GM12878 (cell line): ENCODE results near the gene ELMOD2. TPM values are rescaled to one million over a fixed set of nuclear protein-coding genes. Genes with fewer than 3 reads are reported as not detected.

ENCODE experiments used
- ATAC-seq: fragments of 200-7000 bp; cut with Tn5 transposase; 3 replicates; pipeline ENCODE4 v1.9.1; 2020; ENCODE audit warnings: mild to moderate bottlenecking, moderate library complexity
- BruUV-seq: library from RNA; stranded (reverse); fragments of 400-500 nt; replicated peaks from 2 replicates; lab custom pipeline; 2021; lab: Mats Ljungman, UMichigan
- CTCF ChIA-PET: fragments of 300-600 bp; sonication (Branson Sonifier 250); formaldehyde crosslinking; extraction: SDS; loops from one replicate; lab custom pipeline; 2021; ENCODE audit warnings: inconsistent platforms; lab: Yijun Ruan, JAX
- POLR2A ChIA-PET: fragments of 350-600 bp; formaldehyde crosslinking; extraction: SDS; loops from one replicate; lab custom pipeline; 2021; ENCODE audit warnings: inconsistent platforms; lab: Charles Lee
- RAD21 ChIA-PET: fragments of 300-600 bp; sonication (Branson Sonifier 250); formaldehyde crosslinking; loops from one replicate; lab custom pipeline; 2023; ENCODE audit warnings: antibody characterized with exemption; ENCODE audit not compliant: unreplicated experiment; lab: Charles Lee
- SMC1A ChIA-PET: fragments of 300-600 bp; sonication (Branson Sonifier 250); formaldehyde crosslinking; loops from one replicate; lab custom pipeline; 2023; ENCODE audit not compliant: unreplicated experiment, uncharacterized antibody; lab: Charles Lee
- DNase-seq: peaks from one replicate; pipeline ENCODE4 v3.0.0-alpha.2; 2011; ENCODE audit warnings: low read depth, low spot score
- FAIRE-seq: peaks from 3 replicates; lab custom pipeline; 2011; peaks lifted over from hg19 to GRCh38; lab: Jason Lieb, UNC
- H2AFZ ChIP-seq: 2 replicates; pipeline ENCODE4 v1.6.0; 2011; ENCODE audit warnings: low read depth, low read length, control low read depth; ENCODE audit not compliant: control insufficient read depth
- H3K27ac ChIP-seq: 2 replicates; pipeline ENCODE4 v1.5.1; 2011; ENCODE audit warnings: control low read depth; ENCODE audit not compliant: control insufficient read depth, insufficient read depth
- H3K27me3 ChIP-seq, 2 experiments: replicated peaks in 1 of 2; 2 replicates each; pipeline versions ENCODE4 v1.6.0 to v1.6.1; 2011; ENCODE audit warnings: low read length in 1 of 2; ENCODE audit not compliant: control insufficient read depth in 2 of 2, insufficient read depth in 2 of 2
- H3K36me3 ChIP-seq, 2 experiments: 2 replicates each; pipeline ENCODE4 v1.5.1; 2011; ENCODE audit warnings: low read length in 1 of 2; ENCODE audit not compliant: control insufficient read depth in 2 of 2, insufficient read depth in 2 of 2
- H3K4me1 ChIP-seq: 2 replicates; pipeline ENCODE4 v1.6.1; 2011; ENCODE audit warnings: mild to moderate bottlenecking, low read length, moderate library complexity, mixed read lengths; ENCODE audit not compliant: control insufficient read depth, insufficient read depth
- H3K4me2 ChIP-seq: 2 replicates; pipeline ENCODE4 v1.6.0; 2011; ENCODE audit warnings: control low read depth; ENCODE audit not compliant: control insufficient read depth, insufficient read depth
- H3K4me3 ChIP-seq: fragments of 200-600 bp; sonication (generic); 2 replicates; pipeline ENCODE4 v1.5.1; 2016
- H3K79me2 ChIP-seq: 2 replicates; pipeline ENCODE4 v1.6.0; 2011; ENCODE audit warnings: low read length; ENCODE audit not compliant: control insufficient read depth, insufficient read depth
- H3K9ac ChIP-seq: 2 replicates; pipeline ENCODE4 v1.8.0; 2011; ENCODE audit warnings: low read length, control low read depth, mixed read lengths; ENCODE audit not compliant: control insufficient read depth, insufficient read depth
- H3K9me3 ChIP-seq: replicated peaks from 3 replicates; pipeline ENCODE4 v1.5.1; 2011; ENCODE audit warnings: mild to moderate bottlenecking, low read length; ENCODE audit not compliant: control insufficient read depth, insufficient read depth
- H4K20me1 ChIP-seq: 2 replicates; pipeline ENCODE4 v1.6.0; 2011; ENCODE audit not compliant: control insufficient read depth, insufficient read depth
- ASH2L ChIP-seq: fragments of 300-600, 200-600 bp; sonication (generic); IDR thresholded peaks from 2 replicates; pipeline ENCODE4 v1.6.1; 2017; ENCODE audit warnings: low read depth, mild to moderate bottlenecking, borderline replicate concordance
- ATF2 ChIP-seq: IDR thresholded peaks from 2 replicates; pipeline ENCODE4 v1.6.1; 2012; ENCODE audit warnings: low read length, inconsistent platforms
- BCL3 ChIP-seq: IDR thresholded peaks from 2 replicates; pipeline ENCODE4 v1.6.1; 2011; ENCODE audit warnings: borderline replicate concordance, low read depth, mild to moderate bottlenecking, moderate library complexity, low read length; ENCODE audit not compliant: insufficient read depth, poor library complexity, severe bottlenecking
- CHD4 ChIP-seq: fragments of 200-600 bp; sonication (generic); IDR thresholded peaks from 2 replicates; pipeline ENCODE4 v1.6.1; 2016; ENCODE audit warnings: mild to moderate bottlenecking
- EP300 ChIP-seq, 2 experiments: fragments of 150-350 bp in 1 of 2; IDR thresholded peaks; 2 replicates each; pipeline ENCODE4 v1.6.1; 2011 to 2012; ENCODE audit warnings: low read depth in 2 of 2, low read length in 2 of 2, borderline replicate concordance in 1 of 2, improper control_type of control experiment in 1 of 2, inconsistent platforms in 1 of 2; ENCODE audit not compliant: control insufficient read depth in 1 of 2
- MAX ChIP-seq: IDR thresholded peaks from 2 replicates; pipeline ENCODE4 v1.6.1; 2012; ENCODE audit warnings: low read depth, low read length, improper control_type of control experiment
- MYC ChIP-seq: IDR thresholded peaks from 2 replicates; pipeline ENCODE4 v1.6.1; 2011; ENCODE audit warnings: mild to moderate bottlenecking, low read length, moderate library complexity, inconsistent platforms; ENCODE audit not compliant: insufficient read depth, insufficient replicate concordance, insufficient read length, severe bottlenecking
- NFXL1 ChIP-seq: fragments of 450-650 bp; IDR thresholded peaks from 2 replicates; pipeline ENCODE4 v1.6.1; 2017; ENCODE audit warnings: antibody characterized with exemption, mild to moderate bottlenecking, borderline replicate concordance
- NR2C1 ChIP-seq: fragments of 450-650 bp; IDR thresholded peaks from 2 replicates; pipeline ENCODE4 v1.6.1; 2017; ENCODE audit warnings: antibody characterized with exemption, mild to moderate bottlenecking, moderate library complexity
- NR2F1 ChIP-seq: fragments of 450-650 bp; conservative IDR thresholded peaks from 2 replicates; pipeline ENCODE4 v1.6.1; 2017; ENCODE audit warnings: mild to moderate bottlenecking
- RBBP5 ChIP-seq: fragments of 200-600 bp; sonication (generic); conservative IDR thresholded peaks from 2 replicates; pipeline ENCODE4 v1.6.1; 2016
- SKIL ChIP-seq: fragments of 450-650 bp; IDR thresholded peaks from 2 replicates; pipeline ENCODE4 v1.6.1; 2017; ENCODE audit warnings: mild to moderate bottlenecking, low read depth, inconsistent platforms; ENCODE audit not compliant: poor library complexity, severe bottlenecking
- SMAD5 ChIP-seq: IDR thresholded peaks from 2 replicates; pipeline ENCODE4 v1.6.1; 2016; ENCODE audit warnings: antibody characterized with exemption, low read depth
- TCF12 ChIP-seq: IDR thresholded peaks from 2 replicates; pipeline ENCODE4 v1.6.1; 2011; ENCODE audit warnings: low read depth, mild to moderate bottlenecking, low read length
- TCF7 ChIP-seq: IDR thresholded peaks from 2 replicates; pipeline ENCODE4 v1.6.1; 2014; ENCODE audit warnings: antibody characterized with exemption, borderline replicate concordance
- ZBTB4 ChIP-seq: fragments of 450-650 bp; formaldehyde crosslinking; IDR thresholded peaks from 2 replicates; pipeline ENCODE4 v1.4.0; 2022; ENCODE audit warnings: mild to moderate bottlenecking, moderate library complexity
- ZNF622 ChIP-seq: fragments of 450-650 bp; IDR thresholded peaks from 2 replicates; pipeline ENCODE4 v1.6.1; 2017; ENCODE audit warnings: mild to moderate bottlenecking, inconsistent platforms
- WGBS: methylation state at CpG from one replicate; pipeline ENCODE4 v1.1.6; 2016; ENCODE audit warnings: low lambda C conversion rate; ENCODE audit not compliant: insufficient replicate concordance, insufficient coverage; ENCODE audit errors: missing lambda C conversion rate; 5-methylcytosine and 5-hydroxymethylcytosine counted together
- in situ Hi-C: fragments of 300-500 bp; cut with MboI; formaldehyde crosslinking; loops from 9 replicates; pipeline ENCODE4 v1.14.3; 2018; ENCODE audit warnings: mixed read lengths
- intact Hi-C: fragments of 100-400 bp; cut with micrococcal nuclease; formaldehyde crosslinking; loops from one replicate; pipeline ENCODE4 v1.14.2; 2022; ENCODE audit not compliant: unreplicated experiment
- polyA plus RNA-seq, 11 experiments: library from polyadenylated mRNA; depleted of rRNA in 4 of 11; unstranded in 6 of 11; stranded (reverse) in 5 of 11; fragments of >200 nt; fragmentation: Nextera tagmentation in 4 of 11; fragmentation: Illumina TruSeq in 1 of 11; extraction: Ambion mirVana in 4 of 11; extraction: Trizol in 1 of 11; gene quantifications; 1 replicate in 1 of 11; 2 replicates in 10 of 11; pipeline versions ENCODE4 v1.2.1 to v1.2.3, GENCODE V29; 2011 to 2016; ENCODE audit warnings: inconsistent platforms in 2 of 11, missing spikeins in 2 of 11, low read depth in 1 of 11
- total RNA-seq, 4 experiments: library from RNA; depleted of rRNA in 3 of 4; stranded (reverse); fragments of >200 nt in 3 of 4; fragmentation: Illumina TruSeq in 1 of 4; extraction: Trizol in 1 of 4; gene quantifications; 2 replicates each; pipeline versions ENCODE4 v1.2.1 to v1.2.3, GENCODE V29; 2013 to 2021

ELMOD2 gene
- total and polyA plus RNA-seq, 10 of the 15 experiments (the other 5 are each of a cell fraction or from before 2014, with no cell fraction given): 6.5 to 16.7 (median 12.7) TPM

GRCh38 chr4:140584439-140584838 is 60.5 kb downstream of the ELMOD2 start:
- no peak overlapping the region for H3K9ac ChIP-seq
- no TSS peak for BruUV-seq
- ATAC-seq (no peak), FAIRE-seq (no peak), DNase-seq (no peak)
- H4K20me1 ChIP-seq: no peaks in the 10 kb centered on the region
- H3K36me3 ChIP-seq: no peaks in the 10 kb centered on the region
- RAD21 ChIA-PET: no interaction called here
- H3K4me3 ChIP-seq: no peak overlapping the region
- SMC1A ChIA-PET: interaction anchor here (1.1 kb wide), 1 partner anchor 28 kb away, joined by 4 read pairs; no protein-coding TSS in a partner anchor
- POLR2A ChIA-PET: no interaction called here
- H3K27me3 ChIP-seq: peaks cover 0 to 3% of the 10 kb centered on the region in 2 experiments; a peak in 2 of 4 replicates
- WGBS: 0% methylated on average over 1 of the region's 1 CpG
- CTCF ChIA-PET: no interaction called here
- no peaks in the 10 kb centered on the region for H3K4me1 ChIP-seq
- intact Hi-C loops (no loop called here), in situ Hi-C loops (no loop called here)
- H3K79me2 ChIP-seq: no peaks in the 10 kb centered on the region
- H3K4me2 ChIP-seq: no peak overlapping the region
- no peaks in the 10 kb centered on the region; the same call in 2 of the 3 replicates for H3K9me3 ChIP-seq
- H2AFZ ChIP-seq: no peak overlapping the region
- H3K27ac ChIP-seq: no peak overlapping the region
- TF ChIP-seq CHD4: no peak
- no peak for TF ChIP-seq EP300 (IDR thresholded peaks at IDR 0.05; ENCODE audit: borderline replicate concordance in 1 of 2, control insufficient read depth in 1 of 2, low read depth in 2 of 2, low read length in 2 of 2)
- no peak for TF ChIP-seq MAX
- no peak for TF ChIP-seq NR2C1
- no peak for TF ChIP-seq ZNF622
- TF ChIP-seq ZBTB4 (CRISPR knock-in tag): no peak
- no peak for TF ChIP-seq RBBP5
- TF ChIP-seq SMAD5: no peak
- no peak for TF ChIP-seq NR2F1
- no peak for TF ChIP-seq BCL3
- no peak for TF ChIP-seq MYC
- TF ChIP-seq SKIL: no peak
- no peak for TF ChIP-seq ATF2
- no peak for TF ChIP-seq ASH2L
- TF ChIP-seq NFXL1: no peak
- TF ChIP-seq TCF7: no peak
- TF ChIP-seq TCF12: no peak
